ENCODE data around the gene OR8H1.

The OR8H1 gene, protein sequence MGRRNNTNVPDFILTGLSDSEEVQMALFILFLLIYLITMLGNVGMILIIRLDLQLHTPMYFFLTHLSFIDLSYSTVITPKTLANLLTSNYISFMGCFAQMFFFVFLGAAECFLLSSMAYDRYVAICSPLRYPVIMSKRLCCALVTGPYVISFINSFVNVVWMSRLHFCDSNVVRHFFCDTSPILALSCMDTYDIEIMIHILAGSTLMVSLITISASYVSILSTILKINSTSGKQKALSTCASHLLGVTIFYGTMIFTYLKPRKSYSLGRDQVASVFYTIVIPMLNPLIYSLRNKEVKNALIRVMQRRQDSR

DNA sequence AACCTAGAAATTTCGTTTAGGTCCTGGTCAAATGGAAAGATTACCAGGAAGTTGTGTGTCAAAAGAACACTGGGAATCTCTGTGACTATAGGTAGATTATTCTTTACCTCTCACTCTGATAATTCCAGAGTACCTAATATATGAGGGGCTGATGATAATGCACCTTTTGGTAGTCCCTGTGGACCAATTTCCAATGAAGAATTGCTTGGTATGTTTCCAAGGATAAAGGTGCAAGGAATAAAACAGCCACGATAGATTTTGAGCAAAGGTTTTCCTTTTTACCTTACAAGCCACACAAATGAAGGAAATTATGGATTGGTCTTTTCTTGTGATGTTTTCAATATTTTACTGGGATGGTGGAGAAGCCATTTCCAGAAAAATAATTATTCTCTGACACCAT, at the start of gene OR8H1:
Gene OR8H1, minus strand, starts transcription at position 101 of the 400 bp plus-strand sequence. CDS start 1,192 bp downstream, outside the sequence.
- DNase-seq (ENCODE audit: low spot score), result no peak

- no peak for DNase-seq (ENCODE audit: low spot score)
These were observed 48.2 kb upstream of the OR8H1 start for GRCh38 chr11:56340289-56340688.

- DNase-seq (ENCODE audit: low spot score), result no peak
These were observed 41.1 kb upstream of the OR8H1 start for GRCh38 chr11:56333156-56333555.

GRCh38 chr11:56331861-56332491, 39.9 kb upstream of the OR8H1 start:
- no peak for DNase-seq (ENCODE audit: low spot score)

DNA sequence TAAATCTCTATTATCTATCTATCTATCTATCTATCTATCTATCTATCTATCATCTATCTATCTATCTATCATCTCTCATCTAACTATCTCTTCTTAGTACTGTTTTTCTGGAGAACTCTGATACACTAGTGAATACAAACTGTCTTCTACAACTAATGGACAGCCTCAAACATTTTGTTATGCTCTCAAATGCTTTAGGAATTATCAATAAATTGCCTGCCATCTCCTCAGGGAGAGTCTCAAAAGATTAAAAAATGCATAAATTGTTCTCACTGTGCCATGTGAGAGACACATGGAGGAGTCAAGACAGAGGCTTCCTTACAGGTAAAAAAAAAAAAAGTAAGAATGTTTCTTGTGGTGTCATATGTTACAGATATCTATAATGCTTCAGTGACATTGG, 22.8 kb upstream of the OR8H1 start, which contains the start of gene OR8K3:
Gene OR8K3, plus strand, starts transcription at position 301 of the 400 bp plus-strand sequence. CDS start 3,163 bp downstream, outside the sequence.
- no peak for DNase-seq (ENCODE audit: low spot score)

- DNase-seq (ENCODE audit: low spot score), result no peak
These were observed 15.8 kb upstream of the OR8H1 start for GRCh38 chr11:56307836-56308235.

DNA sequence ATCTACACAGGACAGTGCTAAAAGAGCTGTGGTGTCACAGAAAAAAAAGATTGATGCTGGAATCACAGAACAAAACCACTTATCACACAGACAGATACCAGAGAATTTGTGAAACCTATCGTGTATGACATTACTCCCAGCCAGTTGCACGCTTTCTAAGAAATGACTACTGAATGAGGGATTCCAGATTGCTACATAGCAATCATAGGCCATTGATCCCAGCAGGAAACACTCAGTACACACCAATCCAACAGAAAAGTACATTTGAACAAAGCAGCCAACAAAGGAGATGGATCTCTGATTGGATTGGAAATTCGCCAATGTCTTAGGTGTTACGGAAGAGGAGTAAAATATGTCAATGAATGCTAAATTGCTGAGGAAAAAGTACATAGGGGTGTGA, 4.8 kb upstream of the OR8H1 start:
- no peak for DNase-seq (ENCODE audit: low spot score)

GRCh38 chr11:56273854-56274253, 18.2 kb downstream of the OR8H1 start, which contains the start of gene OR5T1:
TSS of gene OR5T1 (plus strand) at chr11:56274154. CDS start at chr11:56275639, 1,485 bp downstream.
- no peak for DNase-seq (ENCODE audit: low spot score)

GRCh38 chr11:56271092-56271491, 21.0 kb downstream of the OR8H1 start:
- DNase-seq (ENCODE audit: low spot score), result no peak

GRCh38 chr11:56251954-56252353, 40.1 kb downstream of the OR8H1 start, which contains the start of gene OR5T3:
TSS of gene OR5T3 (plus strand) at chr11:56252254. CDS start at chr11:56252254, 0 bp downstream.
- no peak for DNase-seq (ENCODE audit: low spot score)

Measured in hematopoietic multipotent progenitor cell treated with erythropoietin and hydrocortisone succinate and interleukin-3 and kit ligand, for 17 days (in vitro differentiated cells).